ENCODE measurements around the gene ZNF736. TPM values are rescaled to one million over a fixed set of nuclear protein-coding genes. Genes with fewer than 3 reads are reported as not detected.

The ZNF736 gene
- total RNA-seq, 1 donor from 2014 or later = not detected

DNA sequence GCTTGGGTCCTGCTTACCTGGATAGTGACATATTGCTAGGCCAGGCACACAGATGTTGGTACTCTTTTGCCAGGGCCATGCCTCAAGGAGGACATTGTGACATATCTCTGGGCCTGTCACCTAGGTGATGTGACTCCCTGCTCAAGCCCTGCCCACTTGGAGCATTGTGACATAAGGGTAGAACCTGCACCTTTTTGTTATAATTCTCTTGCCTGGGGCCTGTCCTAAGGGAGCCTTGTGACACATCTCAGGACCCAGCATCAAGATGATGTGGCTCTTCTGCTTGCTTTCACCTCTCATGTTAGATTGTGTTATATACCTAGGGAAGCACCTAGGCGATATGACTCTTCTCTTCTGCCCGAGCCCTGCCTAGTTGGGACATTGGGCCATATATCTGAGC is 57.4 kb downstream of the ZNF736 start:
- Mint-ChIP-seq H3K27ac (ENCODE audit: unreplicated experiment) (no peak overlapping the region), H3K27me3 (ENCODE audit: low read depth) (no peaks in the 10 kb centered on the region), H3K9me3 (peaks cover 34% of the 10 kb centered on the region), H3K4me3 (no peak overlapping the region), H3K36me3 (ENCODE audit: low read depth) (peaks cover 23% of the 10 kb centered on the region), H3K4me1 (no peaks in the 10 kb centered on the region)
- no peak for DNase-seq (ENCODE audit: low read depth, low spot score)
- TF ChIP-seq, protein P1, sequence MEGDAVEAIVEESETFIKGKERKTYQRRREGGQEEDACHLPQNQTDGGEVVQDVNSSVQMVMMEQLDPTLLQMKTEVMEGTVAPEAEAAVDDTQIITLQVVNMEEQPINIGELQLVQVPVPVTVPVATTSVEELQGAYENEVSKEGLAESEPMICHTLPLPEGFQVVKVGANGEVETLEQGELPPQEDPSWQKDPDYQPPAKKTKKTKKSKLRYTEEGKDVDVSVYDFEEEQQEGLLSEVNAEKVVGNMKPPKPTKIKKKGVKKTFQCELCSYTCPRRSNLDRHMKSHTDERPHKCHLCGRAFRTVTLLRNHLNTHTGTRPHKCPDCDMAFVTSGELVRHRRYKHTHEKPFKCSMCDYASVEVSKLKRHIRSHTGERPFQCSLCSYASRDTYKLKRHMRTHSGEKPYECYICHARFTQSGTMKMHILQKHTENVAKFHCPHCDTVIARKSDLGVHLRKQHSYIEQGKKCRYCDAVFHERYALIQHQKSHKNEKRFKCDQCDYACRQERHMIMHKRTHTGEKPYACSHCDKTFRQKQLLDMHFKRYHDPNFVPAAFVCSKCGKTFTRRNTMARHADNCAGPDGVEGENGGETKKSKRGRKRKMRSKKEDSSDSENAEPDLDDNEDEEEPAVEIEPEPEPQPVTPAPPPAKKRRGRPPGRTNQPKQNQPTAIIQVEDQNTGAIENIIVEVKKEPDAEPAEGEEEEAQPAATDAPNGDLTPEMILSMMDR (conservative IDR thresholded peaks at IDR 0.05) = no peak

DNA sequence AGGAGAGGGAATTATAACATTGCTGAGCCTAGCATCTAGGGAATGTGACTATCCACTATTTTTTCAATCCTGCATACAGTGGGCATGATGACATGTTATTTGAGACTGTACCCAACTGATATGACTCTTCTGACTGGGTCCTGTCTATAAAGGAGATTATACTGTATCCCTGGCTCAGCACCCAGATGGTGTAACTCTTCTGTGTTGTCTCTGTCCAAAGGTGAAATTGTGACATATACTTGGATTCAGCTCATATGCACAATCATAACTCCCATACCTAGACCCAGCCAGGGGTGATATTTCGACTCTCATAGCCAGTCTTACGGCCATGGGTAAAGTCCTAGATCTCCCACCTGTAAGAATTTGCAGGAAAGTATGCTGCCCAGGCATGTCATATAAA is 59.3 kb downstream of the ZNF736 start:
- Mint-ChIP-seq H3K4me1 (no peaks in the 10 kb centered on the region), H3K36me3 (ENCODE audit: low read depth) (peaks cover 23% of the 10 kb centered on the region), H3K27ac (ENCODE audit: unreplicated experiment) (no peak overlapping the region), H3K4me3 (no peak overlapping the region), H3K9me3 (peaks cover 38% of the 10 kb centered on the region), H3K27me3 (ENCODE audit: low read depth) (no peaks in the 10 kb centered on the region)
- TF ChIP-seq, protein P1 (conservative IDR thresholded peaks at IDR 0.05) = no peak
- no peak for DNase-seq (ENCODE audit: low read depth, low spot score)

DNA sequence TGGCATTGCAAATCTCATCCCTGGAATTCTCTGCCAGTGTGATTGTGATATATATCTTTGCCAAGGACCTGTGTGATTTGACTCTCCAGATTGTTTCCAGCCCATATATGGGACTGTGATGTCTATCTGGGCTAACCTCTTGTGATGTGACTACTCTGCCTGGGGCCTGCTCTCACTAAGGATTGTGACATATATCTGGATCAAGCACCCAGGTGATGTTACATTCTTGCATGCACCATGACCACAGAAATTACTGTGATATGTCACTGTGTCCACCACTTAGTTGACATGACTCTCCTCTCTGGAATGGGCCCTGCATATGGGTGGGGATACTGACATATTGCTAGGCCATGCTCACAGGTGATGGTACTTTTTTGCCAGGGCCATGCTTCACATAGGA is 86.6 kb downstream of the ZNF736 start:
- H3K4me3 Mint-ChIP-seq = no peak overlapping the region
- no peak for DNase-seq (ENCODE audit: low read depth, low spot score)
- no peak overlapping the region for H3K27ac Mint-ChIP-seq (ENCODE audit: unreplicated experiment)
- TF ChIP-seq, protein P1 (conservative IDR thresholded peaks at IDR 0.05) = no peak
- peaks cover 22% of the 10 kb centered on the region for H3K9me3 Mint-ChIP-seq
- peaks cover 2% of the 10 kb centered on the region for H3K36me3 Mint-ChIP-seq (ENCODE audit: low read depth)
- no peaks in the 10 kb centered on the region for H3K27me3 Mint-ChIP-seq (ENCODE audit: low read depth)
- no peaks in the 10 kb centered on the region for H3K4me1 Mint-ChIP-seq

Other genes starting within 250 kb of the ZNF736 start
- not detected in 2 replicates for gene ZNF735, start 106.8 kb upstream of the ZNF736 start, total RNA-seq
- not detected in 2 replicates for gene ZNF679, start 85.5 kb upstream of the ZNF736 start, total RNA-seq
- 18.0 and 19.9 TPM in 2 replicates for gene ZNF680, start 249.1 kb downstream of the ZNF736 start, total RNA-seq